Measurements from ENCODE around the gene MORN3.

The MORN3 gene

DNA sequence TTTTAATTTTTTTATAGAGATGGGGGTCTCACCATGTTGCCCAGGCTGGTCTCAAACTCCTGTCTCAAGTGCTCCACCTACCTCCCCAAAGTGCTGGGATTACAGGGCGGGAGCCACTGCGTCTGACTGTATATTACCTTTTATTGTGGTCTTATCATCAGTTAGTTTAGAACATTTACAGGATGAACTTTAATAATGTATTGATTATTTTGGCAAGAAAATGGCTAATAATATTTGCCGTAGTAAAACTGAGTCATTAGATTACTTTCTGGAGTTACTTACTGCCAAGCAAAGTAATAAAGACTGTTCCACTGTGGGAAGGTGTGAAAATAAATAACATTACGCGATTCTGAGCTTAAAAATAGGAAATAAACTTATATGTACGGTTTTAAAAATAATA lies 66.7 kb downstream of the MORN3 start:
- no peak for DNase-seq (ENCODE audit: low read depth in 2 of 2)

DNA sequence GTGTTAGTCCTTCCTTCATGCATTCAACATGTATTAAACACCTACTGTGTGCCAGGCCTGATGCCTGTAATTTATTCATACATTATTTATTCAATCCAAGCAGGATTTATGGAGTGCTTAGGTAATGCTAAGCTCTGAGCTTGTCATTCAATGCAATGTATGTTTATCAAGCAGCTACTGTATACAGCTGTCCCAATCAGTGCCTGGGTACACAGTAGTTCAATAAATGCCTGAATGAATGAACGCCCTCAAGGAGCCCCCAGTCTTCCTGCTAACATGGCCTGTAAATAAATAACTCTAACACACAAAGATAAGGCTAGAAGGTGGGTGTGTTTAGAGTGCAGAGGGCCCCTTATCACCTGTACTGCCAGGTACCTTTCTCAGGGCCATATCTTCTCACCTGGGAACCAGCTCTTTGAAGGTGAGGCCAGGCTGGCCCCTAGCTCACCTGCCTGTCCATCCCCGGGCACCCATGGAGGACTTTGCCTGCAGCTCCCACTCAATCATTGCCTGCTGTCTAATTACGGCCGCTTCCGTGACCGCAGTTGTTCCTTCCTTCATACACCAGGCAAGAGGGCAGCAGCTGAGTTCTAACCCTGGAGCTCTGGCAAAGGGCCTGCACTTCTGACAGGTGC lies 68.6 kb downstream of the MORN3 start:
- no peak for DNase-seq (ENCODE audit: low read depth in 2 of 2)
